Mucosa of stomach (tissue), 1 donor: Measurements from ENCODE around the gene LRRC37B.
"Not testable (repeated sequence)": the region's sequence is repeated elsewhere in the genome, so short reads cannot be mapped to it uniquely, and the experiment has no call there.

Experiments
- H3K27me3 ChIP-seq: one replicate; pipeline ENCODE4 v1.7.0; 2013; ENCODE audit warnings: mild to moderate bottlenecking, low read length; ENCODE audit not compliant: control insufficient read depth, insufficient read depth
- H3K36me3 ChIP-seq: one replicate; pipeline ENCODE4 v1.7.0; 2013; ENCODE audit warnings: low read length; ENCODE audit not compliant: control insufficient read depth, insufficient read depth
- H3K4me1 ChIP-seq: one replicate; pipeline ENCODE4 v1.7.0; 2013; ENCODE audit warnings: mild to moderate bottlenecking, low read length; ENCODE audit not compliant: control insufficient read depth, insufficient read depth
- H3K4me3 ChIP-seq: one replicate; pipeline ENCODE4 v1.7.0; 2013; ENCODE audit warnings: low read length
- H3K9ac ChIP-seq: one replicate; pipeline ENCODE4 v1.7.0; 2013; ENCODE audit warnings: mild to moderate bottlenecking, low read length, moderate library complexity
- H3K9me3 ChIP-seq: one replicate; pipeline ENCODE4 v1.7.0; 2013; ENCODE audit warnings: mild to moderate bottlenecking, low read length, moderate library complexity; ENCODE audit not compliant: control insufficient read depth
- donor health status: Pancreatic carcinoma.

The LRRC37B gene

GRCh38 chr17:32054985-32055384, 47.8 kb downstream of the LRRC37B start:
- not testable (repeated sequence) for H3K4me3 ChIP-seq, H3K36me3 ChIP-seq, H3K9ac ChIP-seq, H3K4me1 ChIP-seq, H3K27me3 ChIP-seq, H3K9me3 ChIP-seq

- H3K4me3 ChIP-seq, H3K4me1 ChIP-seq, H3K27me3 ChIP-seq, H3K9ac ChIP-seq, H3K36me3 ChIP-seq, H3K9me3 ChIP-seq: not testable (repeated sequence)
Measured at GRCh38 chr17:32055425-32055824, 48.2 kb downstream of the LRRC37B start.

- not testable (repeated sequence) for H3K4me1 ChIP-seq, H3K4me3 ChIP-seq, H3K27me3 ChIP-seq, H3K9me3 ChIP-seq, H3K36me3 ChIP-seq, H3K9ac ChIP-seq
Measured at GRCh38 chr17:32056500-32056899, 49.3 kb downstream of the LRRC37B start.

DNA sequence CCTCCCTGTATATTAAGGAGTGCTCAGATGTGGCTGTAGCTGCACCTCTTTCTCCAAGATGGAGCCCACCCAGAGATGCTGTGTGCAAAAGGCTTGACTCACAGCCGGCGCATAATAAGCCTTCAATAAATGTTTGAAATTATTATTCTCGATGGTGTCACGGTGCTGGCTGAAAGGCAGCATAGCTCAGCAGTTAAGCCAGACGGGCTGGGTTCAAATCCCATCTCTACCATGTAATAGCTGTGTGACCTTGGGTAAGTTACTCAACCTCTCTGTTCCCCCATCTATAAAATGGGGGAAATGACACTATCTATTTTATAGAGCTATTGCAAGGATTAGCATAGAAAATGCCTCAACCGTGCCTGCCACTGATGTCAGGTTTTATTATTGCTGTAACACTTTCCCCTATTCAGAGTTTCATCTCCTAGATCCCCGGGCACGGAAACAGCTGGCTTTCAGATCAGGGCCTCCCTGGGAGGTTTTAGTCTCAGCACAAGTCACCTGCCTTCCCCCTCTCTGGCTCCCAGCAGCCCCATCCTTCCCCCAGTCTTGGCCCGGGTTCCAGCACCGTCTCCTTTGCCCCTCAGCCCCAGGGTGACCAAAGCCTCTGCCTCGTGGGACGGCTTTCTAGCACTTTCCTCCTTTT, 50.4 kb downstream of the LRRC37B start:
- H3K27me3 ChIP-seq, H3K9ac ChIP-seq, H3K36me3 ChIP-seq, H3K4me3 ChIP-seq, H3K9me3 ChIP-seq, H3K4me1 ChIP-seq: not testable (repeated sequence)

- H3K4me3 ChIP-seq, H3K9me3 ChIP-seq, H3K36me3 ChIP-seq, H3K9ac ChIP-seq, H3K4me1 ChIP-seq, H3K27me3 ChIP-seq: not testable (repeated sequence)
Measured at GRCh38 chr17:32060695-32061094, 53.5 kb downstream of the LRRC37B start.

DNA sequence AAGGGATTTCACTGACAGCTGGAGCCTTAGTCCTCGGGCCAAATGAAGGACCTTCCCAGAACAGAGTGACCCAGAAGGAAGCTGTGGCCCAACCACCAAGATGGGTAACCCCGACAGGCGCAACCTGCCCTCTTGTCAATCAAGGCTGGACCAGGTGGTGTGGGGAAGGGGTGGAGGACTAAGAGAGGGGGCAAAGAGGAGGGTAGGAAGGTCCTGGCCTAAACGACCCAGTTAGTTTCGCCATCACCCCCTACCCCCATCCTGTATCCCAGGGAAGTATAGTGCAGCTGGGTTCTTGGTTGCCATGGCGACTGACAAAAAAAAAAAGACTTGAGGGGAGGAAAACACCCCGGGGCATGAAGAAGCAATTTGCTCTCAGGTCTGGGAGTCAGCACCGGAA, 54.7 kb downstream of the LRRC37B start:
- H3K4me3 ChIP-seq, H3K27me3 ChIP-seq, H3K4me1 ChIP-seq, H3K9me3 ChIP-seq, H3K9ac ChIP-seq, H3K36me3 ChIP-seq: not testable (repeated sequence)

GRCh38 chr17:32064091-32064490, 56.9 kb downstream of the LRRC37B start:
- H3K27me3 ChIP-seq, H3K9me3 ChIP-seq, H3K36me3 ChIP-seq, H3K4me1 ChIP-seq, H3K9ac ChIP-seq, H3K4me3 ChIP-seq: not testable (repeated sequence)

GRCh38 chr17:32066123-32066680, 59.0 kb downstream of the LRRC37B start:
- not testable (repeated sequence) for H3K9ac ChIP-seq, H3K4me1 ChIP-seq, H3K36me3 ChIP-seq, H3K4me3 ChIP-seq, H3K9me3 ChIP-seq, H3K27me3 ChIP-seq

DNA sequence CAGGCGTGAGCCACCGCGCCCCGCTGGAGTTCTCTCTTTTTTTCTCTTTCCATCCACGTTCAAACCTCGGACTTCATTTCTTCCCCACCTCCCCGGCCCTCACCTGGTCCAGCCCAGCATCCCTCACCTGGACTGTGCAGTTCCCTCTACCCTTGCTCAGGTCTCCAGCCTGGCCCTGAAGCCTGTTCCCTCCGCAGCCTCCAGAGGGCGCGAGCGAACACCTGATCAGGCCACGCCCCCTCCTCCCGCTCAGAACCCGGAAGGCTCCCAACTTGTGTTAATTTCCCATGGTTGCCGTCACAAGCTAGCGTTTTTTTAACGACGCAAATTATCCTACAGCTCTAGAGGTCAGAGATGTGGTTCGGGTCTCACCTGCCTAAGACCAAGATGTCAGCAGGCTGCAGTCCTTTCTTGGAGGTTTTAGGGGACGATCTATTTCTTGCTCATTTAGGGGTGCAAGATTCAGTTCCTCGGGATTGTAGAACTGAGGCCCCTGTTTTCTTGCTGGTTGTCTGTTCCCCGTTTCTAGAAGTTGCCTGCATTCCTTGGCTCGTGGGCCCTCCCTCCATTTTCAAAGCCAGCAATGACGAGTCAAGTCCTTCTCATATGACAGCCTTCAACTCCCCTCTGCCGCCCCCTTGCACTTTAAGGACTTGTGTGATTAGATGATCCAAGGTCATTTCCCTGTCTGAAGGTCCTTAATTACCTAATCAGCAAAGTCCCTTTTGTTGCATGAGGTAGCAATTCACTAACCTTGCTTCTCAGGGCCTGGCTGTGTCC, 59.9 kb downstream of the LRRC37B start:
- not testable (repeated sequence) for H3K4me1 ChIP-seq, H3K27me3 ChIP-seq, H3K9ac ChIP-seq, H3K9me3 ChIP-seq, H3K4me3 ChIP-seq, H3K36me3 ChIP-seq

GRCh38 chr17:32069067-32069466, 61.9 kb downstream of the LRRC37B start:
- H3K9ac ChIP-seq, H3K9me3 ChIP-seq, H3K4me1 ChIP-seq, H3K36me3 ChIP-seq, H3K27me3 ChIP-seq, H3K4me3 ChIP-seq: not testable (repeated sequence)

- H3K36me3 ChIP-seq, H3K27me3 ChIP-seq, H3K9me3 ChIP-seq, H3K4me1 ChIP-seq, H3K4me3 ChIP-seq, H3K9ac ChIP-seq: not testable (repeated sequence)
Measured at GRCh38 chr17:32071961-32072360, 64.8 kb downstream of the LRRC37B start.

DNA sequence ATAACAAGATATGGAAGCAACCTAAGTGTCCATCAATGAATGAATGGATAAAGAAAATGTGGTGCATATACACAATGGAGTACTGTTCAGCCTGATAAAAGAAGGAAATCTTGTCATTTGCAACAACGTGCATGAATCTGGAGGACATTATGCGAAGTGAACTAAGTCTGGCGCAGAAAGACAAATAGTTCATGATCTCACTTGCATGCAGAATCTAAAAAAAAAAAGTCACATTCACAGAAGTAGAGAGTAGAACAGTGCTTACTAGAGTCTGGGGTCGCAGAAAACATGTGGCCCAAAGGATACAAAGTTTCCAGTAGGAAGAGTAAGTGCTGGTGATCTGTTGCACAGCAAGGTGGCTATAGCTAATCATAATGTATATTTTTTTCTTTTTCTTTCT, 65.9 kb downstream of the LRRC37B start:
- H3K9ac ChIP-seq, H3K4me1 ChIP-seq, H3K9me3 ChIP-seq, H3K36me3 ChIP-seq, H3K4me3 ChIP-seq, H3K27me3 ChIP-seq: not testable (repeated sequence)

- not testable (repeated sequence) for H3K4me3 ChIP-seq
Measured at GRCh38 chr17:32079753-32080152, 72.6 kb downstream of the LRRC37B start.

More at GRCh38 chr17:32079753-32080152, 72.6 kb downstream of the LRRC37B start:
- not testable (repeated sequence) for H3K27me3 ChIP-seq, H3K9me3 ChIP-seq, H3K36me3 ChIP-seq, H3K4me1 ChIP-seq, H3K9ac ChIP-seq
